ENCODE data around the gene ESR2.
"Not testable (repeated sequence)": the region's sequence is repeated elsewhere in the genome, so short reads cannot be mapped to it uniquely, and the experiment has no call there.

The ESR2 gene

GRCh38 chr14:64081174-64081746 lies 212.9 kb downstream of the ESR2 start:
- DNase-seq (ENCODE audit: low read depth), result no peak

GRCh38 chr14:64080452-64080851 lies 213.7 kb downstream of the ESR2 start:
- DNase-seq (ENCODE audit: low read depth), result no peak

GRCh38 chr14:64075613-64076005 lies 218.6 kb downstream of the ESR2 start:
- no peak for DNase-seq (ENCODE audit: low read depth)

- no peak for DNase-seq (ENCODE audit: low read depth)
These were observed 219.1 kb downstream of the ESR2 start for GRCh38 chr14:64074961-64075612.

- DNase-seq (ENCODE audit: low read depth), result no peak
These were observed 224.4 kb downstream of the ESR2 start for GRCh38 chr14:64069634-64070359.

- no peak for DNase-seq (ENCODE audit: low read depth)
These were observed 229.7 kb downstream of the ESR2 start for GRCh38 chr14:64064447-64064846.

- no peak for DNase-seq (ENCODE audit: low read depth)
These were observed 231.6 kb downstream of the ESR2 start for GRCh38 chr14:64062381-64063115.

GRCh38 chr14:64061706-64062105 lies 232.5 kb downstream of the ESR2 start:
- no peak for DNase-seq (ENCODE audit: low read depth)

- no peak for DNase-seq (ENCODE audit: low read depth)
These were observed 233.1 kb downstream of the ESR2 start for GRCh38 chr14:64061115-64061514.

GRCh38 chr14:64060648-64061096 lies 233.5 kb downstream of the ESR2 start:
- DNase-seq (ENCODE audit: low read depth), result no peak

- no peak for DNase-seq (ENCODE audit: low read depth)
These were observed 234.0 kb downstream of the ESR2 start for GRCh38 chr14:64060199-64060545.

GRCh38 chr14:64059454-64060198 lies 234.5 kb downstream of the ESR2 start:
- DNase-seq (ENCODE audit: low read depth), result no peak

- no peak for DNase-seq (ENCODE audit: low read depth)
These were observed 240.2 kb downstream of the ESR2 start for GRCh38 chr14:64053694-64054669.

- no peak for DNase-seq (ENCODE audit: low read depth)
These were observed 244.4 kb downstream of the ESR2 start for GRCh38 chr14:64049616-64050381.

- no peak for DNase-seq (ENCODE audit: low read depth)
These were observed 249.1 kb downstream of the ESR2 start for GRCh38 chr14:64045091-64045490.

GRCh38 chr14:64043296-64043695 lies 250.9 kb downstream of the ESR2 start:
- not testable (repeated sequence) for DNase-seq (ENCODE audit: low read depth)

GRCh38 chr14:64040044-64040443 lies 254.1 kb downstream of the ESR2 start:
- no peak for DNase-seq (ENCODE audit: low read depth)

- no peak for DNase-seq (ENCODE audit: low read depth)
These were observed 255.2 kb downstream of the ESR2 start for GRCh38 chr14:64038841-64039542.

Measured in activated T-helper 1 cell treated with Interleukin-2 at 50 U/mL for 16 hours (primary cell).